Measurements from ENCODE around the gene PTTG1. TPM values are rescaled to one million over a fixed set of nuclear protein-coding genes. Genes with fewer than 3 reads are reported as not detected.
A peak's percentile ranks its signal among the peaks of the same experiment; 100 is the strongest.

PTTG1 gene
- total and polyA plus RNA-seq, 2 of the 8 experiments (the other 6 are each of a cell fraction or from before 2014, with no cell fraction given) = 240 to 478 TPM

- TF ChIP-seq CTBP2 (IDR thresholded peaks at IDR 0.05; ENCODE audit: borderline replicate concordance, insufficient read depth, insufficient read length, low read length) (no peak), USF2 (IDR thresholded peaks at IDR 0.05; ENCODE audit: low read length) (no peak), POU5F1 (IDR thresholded peaks at IDR 0.05; ENCODE audit: low read depth, low read length) (no peak), SIRT6 (IDR thresholded peaks at IDR 0.05; ENCODE audit: low read length) (no peak), SP1 (IDR thresholded peaks at IDR 0.05; ENCODE audit: low read depth, low read length) (no peak)
- POLR2A ChIA-PET (ENCODE audit: partially characterized antibody) = interaction anchor here (0.6 to 1.0 kb wide), 3 partner anchors 13 to 135 kb away, joined by 3 to 4 read pairs (median 3); no protein-coding TSS in a partner anchor
- Histone ChIP-seq H3K27me3 (replicated peaks in 1 of 4; ENCODE audit: control insufficient read depth in 3 of 4, extremely low read depth in 1 of 4, insufficient read depth in 3 of 4, low read length in 3 of 4) (no peaks in the 10 kb centered on the region), H3K79me1 (ENCODE audit: low read depth, low read length) (no peaks in the 10 kb centered on the region), H2AK5ac (ENCODE audit: low read depth, low read length) (no peak overlapping the region), H4K91ac (replicated peaks; ENCODE audit: insufficient read length, low read length) (no peak overlapping the region), H4K20me1 (replicated peaks in 1 of 2; ENCODE audit: control insufficient read depth in 1 of 2, insufficient read depth in 2 of 2, low read length in 2 of 2) (no peaks in the 10 kb centered on the region), H3K56ac (replicated peaks; ENCODE audit: insufficient read length, low read depth, low read length) (no peak overlapping the region), H3K18ac (ENCODE audit: extremely low read depth, low read length) (no peak overlapping the region), H2BK12ac (ENCODE audit: low read depth, low read length) (no peak overlapping the region), H3K4me1 (replicated peaks in 1 of 4; ENCODE audit: control insufficient read depth in 3 of 4, insufficient read depth in 4 of 4, low read length in 3 of 4) (no peaks in the 10 kb centered on the region), H3K9me3 (ENCODE audit: insufficient read depth in 2 of 2, low read depth in 1 of 2, low read length in 1 of 2) (no peaks in the 10 kb centered on the region), H3K27ac (ENCODE audit: low read depth, low read length) (no peak overlapping the region), H3K79me2 (ENCODE audit: control insufficient read depth in 1 of 2, insufficient read depth in 2 of 2, low read length in 2 of 2) (no peaks in the 10 kb centered on the region), H3K23ac (ENCODE audit: insufficient read length) (no peak overlapping the region), H3K4me3 (ENCODE audit: extremely low read depth in 1 of 4, insufficient read depth in 2 of 4, low read depth in 3 of 4, low read length in 4 of 4) (no peak overlapping the region), H2BK15ac (ENCODE audit: low read length) (no peak overlapping the region), H2BK20ac (ENCODE audit: low read length) (no peak overlapping the region), H4K8ac (ENCODE audit: extremely low read depth, insufficient read depth, low read length) (no peak overlapping the region), H2AFZ (ENCODE audit: low read length) (peak overlapping the region; percentile 42; the same call in 1 of the 2 replicates), H3K4me2 (ENCODE audit: insufficient read depth in 1 of 2, low read depth in 2 of 2, low read length in 2 of 2) (no peak overlapping the region), H3K36me3 (ENCODE audit: control insufficient read depth in 2 of 4, insufficient read depth in 4 of 4, low read length in 3 of 4) (no peaks in the 10 kb centered on the region), H2BK5ac (ENCODE audit: low read depth, low read length) (no peak overlapping the region), H3K14ac (ENCODE audit: insufficient read length) (no peak overlapping the region), H2BK120ac (replicated peaks; ENCODE audit: low read depth, low read length) (no peak overlapping the region), H4K5ac (ENCODE audit: insufficient read length, low read depth, low read length) (no peak overlapping the region), H3K23me2 (ENCODE audit: low read depth, low read length) (no peaks in the 10 kb centered on the region), H3K4ac (replicated peaks; ENCODE audit: insufficient read length, low read depth, low read length) (no peak overlapping the region), H3K9ac (replicated peaks in 1 of 4; ENCODE audit: extremely low read depth in 1 of 4, low read depth in 3 of 4, low read length in 3 of 4) (no peak overlapping the region)
- CTCF ChIA-PET (ENCODE audit: partially characterized antibody) = interaction anchor here (0.6 to 2.9 kb wide), 6 partner anchors 11 to 352 kb away, joined by 3 to 13 read pairs (median 4); no protein-coding TSS in a partner anchor
- WGBS, 2 experiments (ENCODE audit: extremely low coverage in 1 of 2, insufficient coverage in 1 of 2, insufficient read length in 1 of 2, insufficient replicate concordance in 2 of 2, low coverage in 1 of 2, low lambda C conversion rate in 2 of 2, missing lambda C conversion rate in 1 of 2) = 99% methylated on average over 5 of the region's 5 CpGs; no CpG with 5 or more reads in 1 of the 2 experiments
- no peak for FAIRE-seq
- no peak for DNase-seq (ENCODE audit: low read depth in 1 of 2, low spot score in 2 of 2)
Observed at GRCh38 chr5:160377651-160378050, 44.0 kb upstream of the PTTG1 start.
